AG09309 (cell line): ENCODE data around the gene SLC22A23.

Experiments
- DNase-seq: peaks from one replicate; pipeline ENCODE4 v3.0.0-alpha.2; 2010; ENCODE audit warnings: low read depth
- H3K4me3 ChIP-seq: 2 replicates; pipeline ENCODE4 v1.5.1; 2011; ENCODE audit warnings: mild to moderate bottlenecking, low read depth, low read length, moderate library complexity; ENCODE audit not compliant: control insufficient read depth
- CTCF ChIP-seq: IDR thresholded peaks from 2 replicates; pipeline ENCODE4 v1.5.1; 2011; ENCODE audit warnings: mild to moderate bottlenecking, low read depth, low read length, inconsistent platforms; ENCODE audit not compliant: insufficient read depth, control insufficient read depth; ENCODE audit errors: missing control alignments

Gene SLC22A23

GRCh38 chr6:3304500-3305215 is 152.2 kb downstream of the SLC22A23 start:
- DNase-seq: no peak
- no peak overlapping the region for H3K4me3 ChIP-seq
- TF ChIP-seq CTCF: no peak

- no peak for TF ChIP-seq CTCF
- DNase-seq: no peak
- no peak overlapping the region for H3K4me3 ChIP-seq
These were observed 152.9 kb downstream of the SLC22A23 start for GRCh38 chr6:3303795-3304411.

DNA sequence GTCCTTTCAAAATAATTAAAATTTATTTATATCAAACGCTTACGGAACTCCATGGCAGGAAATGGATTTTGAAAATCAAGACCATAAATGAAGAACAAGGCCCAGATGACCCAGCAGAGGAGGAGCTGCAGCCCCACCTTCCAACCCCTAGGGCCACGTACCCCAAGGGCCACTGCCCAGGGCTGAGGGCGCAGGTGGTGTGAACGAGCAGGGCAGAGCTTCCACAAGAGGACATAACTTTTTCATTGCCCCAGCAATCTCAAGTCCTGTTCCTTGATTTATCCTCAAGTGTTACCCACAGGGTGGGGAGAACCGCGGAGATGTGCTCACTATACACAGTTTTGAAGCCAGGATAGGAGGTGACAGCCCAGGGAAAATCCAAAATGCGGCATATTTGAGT is 155.3 kb downstream of the SLC22A23 start:
- no peak for DNase-seq
- no peak overlapping the region for H3K4me3 ChIP-seq
- no peak for TF ChIP-seq CTCF

DNA sequence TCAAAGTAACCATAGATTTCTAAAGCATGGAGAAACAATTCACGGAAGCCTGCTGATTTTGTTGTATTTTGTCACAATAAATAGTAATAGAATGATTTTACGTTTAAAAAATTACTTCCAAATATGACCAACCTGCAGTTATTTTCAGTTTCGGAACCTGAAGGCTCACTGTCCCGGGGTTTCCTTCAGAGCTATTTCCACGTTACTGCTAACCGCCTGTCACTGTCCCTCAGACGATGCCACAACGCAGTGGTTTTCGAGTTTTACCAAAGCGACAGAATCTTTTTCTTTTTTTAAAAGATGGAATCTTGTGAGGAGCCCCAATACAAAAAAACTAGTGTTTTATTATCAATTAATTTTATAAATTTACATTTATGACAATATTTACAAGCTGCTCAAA is 157.6 kb downstream of the SLC22A23 start:
- no peak for TF ChIP-seq CTCF
- no peak for DNase-seq
- H3K4me3 ChIP-seq: no peak overlapping the region

GRCh38 chr6:3297909-3298308 is 158.9 kb downstream of the SLC22A23 start:
- no peak overlapping the region for H3K4me3 ChIP-seq
- TF ChIP-seq CTCF: no peak
- DNase-seq: no peak

DNA sequence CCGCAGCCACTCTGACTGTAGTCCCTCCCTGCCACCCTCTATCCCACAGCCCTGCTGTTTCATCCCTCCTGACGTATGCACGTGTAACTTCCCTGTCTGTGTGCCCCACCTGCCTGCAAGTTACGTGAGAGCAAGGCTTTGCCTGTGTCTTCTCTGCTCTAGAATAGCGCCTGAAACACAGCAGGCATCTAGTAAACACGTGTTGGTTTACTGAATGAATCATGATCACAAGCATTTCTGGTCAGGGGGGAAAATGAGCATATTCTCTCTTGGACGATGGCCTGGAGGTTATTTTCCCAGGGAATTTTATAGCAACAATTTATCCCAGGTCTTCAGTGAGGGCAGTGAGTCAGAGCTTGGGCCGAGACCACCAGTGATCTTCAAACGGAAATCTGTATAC is 159.8 kb downstream of the SLC22A23 start:
- TF ChIP-seq CTCF: no peak
- DNase-seq: no peak
- no peak overlapping the region for H3K4me3 ChIP-seq

- DNase-seq: no peak
- TF ChIP-seq CTCF: no peak
- no peak overlapping the region for H3K4me3 ChIP-seq
These were observed 160.3 kb downstream of the SLC22A23 start for GRCh38 chr6:3296537-3296936.
